Measurements from ENCODE around the gene AQP1.

Gene AQP1

DNA sequence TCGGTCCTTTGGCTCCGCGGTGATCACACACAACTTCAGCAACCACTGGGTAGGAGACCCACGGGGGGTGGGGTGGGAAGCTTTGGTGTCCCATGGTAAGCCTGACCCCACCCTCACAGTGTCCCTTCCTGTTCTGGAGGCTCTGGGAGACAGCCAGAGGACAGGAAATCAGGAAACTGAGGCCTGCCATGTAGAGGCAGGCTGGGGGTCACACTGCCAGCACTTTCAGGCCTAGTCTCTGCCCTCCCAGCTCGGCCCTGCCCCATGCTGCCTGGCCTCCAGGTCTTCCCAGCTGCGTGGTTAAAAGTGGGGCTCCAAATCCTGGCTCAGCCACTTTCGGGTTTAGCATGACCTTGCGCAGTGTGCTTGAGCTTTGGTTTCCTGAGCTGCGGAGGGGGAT lies 10.9 kb downstream of the AQP1 start:
- in situ Hi-C loops (cut with MboI; ENCODE audit: low pct_unique_long_range_greater_than_20kb, low sequenced_read_pairs, unreplicated experiment) = no loop called here
- DNase-seq (ENCODE audit: low spot score) = no peak
- TF ChIP-seq, protein P1, sequence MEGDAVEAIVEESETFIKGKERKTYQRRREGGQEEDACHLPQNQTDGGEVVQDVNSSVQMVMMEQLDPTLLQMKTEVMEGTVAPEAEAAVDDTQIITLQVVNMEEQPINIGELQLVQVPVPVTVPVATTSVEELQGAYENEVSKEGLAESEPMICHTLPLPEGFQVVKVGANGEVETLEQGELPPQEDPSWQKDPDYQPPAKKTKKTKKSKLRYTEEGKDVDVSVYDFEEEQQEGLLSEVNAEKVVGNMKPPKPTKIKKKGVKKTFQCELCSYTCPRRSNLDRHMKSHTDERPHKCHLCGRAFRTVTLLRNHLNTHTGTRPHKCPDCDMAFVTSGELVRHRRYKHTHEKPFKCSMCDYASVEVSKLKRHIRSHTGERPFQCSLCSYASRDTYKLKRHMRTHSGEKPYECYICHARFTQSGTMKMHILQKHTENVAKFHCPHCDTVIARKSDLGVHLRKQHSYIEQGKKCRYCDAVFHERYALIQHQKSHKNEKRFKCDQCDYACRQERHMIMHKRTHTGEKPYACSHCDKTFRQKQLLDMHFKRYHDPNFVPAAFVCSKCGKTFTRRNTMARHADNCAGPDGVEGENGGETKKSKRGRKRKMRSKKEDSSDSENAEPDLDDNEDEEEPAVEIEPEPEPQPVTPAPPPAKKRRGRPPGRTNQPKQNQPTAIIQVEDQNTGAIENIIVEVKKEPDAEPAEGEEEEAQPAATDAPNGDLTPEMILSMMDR (IDR thresholded peaks at IDR 0.05; ENCODE audit: extremely low read depth, insufficient read depth, missing control alignments) = no peak

DNA sequence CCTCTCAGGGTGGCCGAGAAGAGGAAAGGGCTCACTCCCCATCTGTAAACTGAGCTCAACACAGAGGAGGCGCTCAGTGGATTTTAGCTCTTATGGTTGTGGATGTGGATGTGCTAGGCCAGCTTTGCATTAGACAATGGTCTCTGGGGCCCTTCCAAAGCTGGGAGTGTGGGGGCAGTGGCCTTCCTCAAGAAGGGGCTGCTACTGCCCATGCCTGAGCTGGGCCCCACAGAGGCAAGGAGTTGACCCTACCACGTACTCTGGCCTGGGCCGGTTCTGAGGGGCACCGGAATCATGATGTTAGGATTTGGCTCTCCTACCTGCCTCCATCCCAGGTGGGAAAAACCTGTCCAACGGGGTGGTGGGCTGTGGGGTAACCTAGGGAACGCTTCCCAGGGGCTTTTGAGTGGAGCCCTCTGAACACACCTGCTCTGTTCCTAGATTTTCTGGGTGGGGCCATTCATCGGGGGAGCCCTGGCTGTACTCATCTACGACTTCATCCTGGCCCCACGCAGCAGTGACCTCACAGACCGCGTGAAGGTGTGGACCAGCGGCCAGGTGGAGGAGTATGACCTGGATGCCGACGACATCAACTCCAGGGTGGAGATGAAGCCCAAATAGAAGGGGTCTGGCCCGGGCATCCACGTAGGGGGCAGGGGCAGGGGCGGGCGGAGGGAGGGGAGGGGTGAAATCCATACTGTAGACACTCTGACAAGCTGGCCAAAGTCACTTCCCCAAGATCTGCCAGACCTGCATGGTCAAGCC lies 11.5 kb downstream of the AQP1 start:
- no peak for DNase-seq (ENCODE audit: low spot score)
- in situ Hi-C loops (cut with MboI; ENCODE audit: low pct_unique_long_range_greater_than_20kb, low sequenced_read_pairs, unreplicated experiment) = no loop called here
- TF ChIP-seq, protein P1 (IDR thresholded peaks at IDR 0.05; ENCODE audit: extremely low read depth, insufficient read depth, missing control alignments) = no peak

DNA sequence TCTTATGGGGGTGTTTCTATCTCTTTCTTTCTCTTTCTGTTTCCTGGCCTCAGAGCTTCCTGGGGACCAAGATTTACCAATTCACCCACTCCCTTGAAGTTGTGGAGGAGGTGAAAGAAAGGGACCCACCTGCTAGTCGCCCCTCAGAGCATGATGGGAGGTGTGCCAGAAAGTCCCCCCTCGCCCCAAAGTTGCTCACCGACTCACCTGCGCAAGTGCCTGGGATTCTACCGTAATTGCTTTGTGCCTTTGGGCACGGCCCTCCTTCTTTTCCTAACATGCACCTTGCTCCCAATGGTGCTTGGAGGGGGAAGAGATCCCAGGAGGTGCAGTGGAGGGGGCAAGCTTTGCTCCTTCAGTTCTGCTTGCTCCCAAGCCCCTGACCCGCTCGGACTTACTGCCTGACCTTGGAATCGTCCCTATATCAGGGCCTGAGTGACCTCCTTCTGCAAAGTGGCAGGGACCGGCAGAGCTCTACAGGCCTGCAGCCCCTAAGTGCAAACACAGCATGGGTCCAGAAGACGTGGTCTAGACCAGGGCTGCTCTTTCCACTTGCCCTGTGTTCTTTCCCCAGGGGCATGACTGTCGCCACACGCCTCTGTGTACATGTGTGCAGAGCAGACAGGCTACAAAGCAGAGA lies 12.2 kb downstream of the AQP1 start:
- no peak for DNase-seq (ENCODE audit: low spot score)
- in situ Hi-C loops (cut with MboI; ENCODE audit: low pct_unique_long_range_greater_than_20kb, low sequenced_read_pairs, unreplicated experiment) = no loop called here
- TF ChIP-seq, protein P1 (IDR thresholded peaks at IDR 0.05; ENCODE audit: extremely low read depth, insufficient read depth, missing control alignments) = no peak

DNA sequence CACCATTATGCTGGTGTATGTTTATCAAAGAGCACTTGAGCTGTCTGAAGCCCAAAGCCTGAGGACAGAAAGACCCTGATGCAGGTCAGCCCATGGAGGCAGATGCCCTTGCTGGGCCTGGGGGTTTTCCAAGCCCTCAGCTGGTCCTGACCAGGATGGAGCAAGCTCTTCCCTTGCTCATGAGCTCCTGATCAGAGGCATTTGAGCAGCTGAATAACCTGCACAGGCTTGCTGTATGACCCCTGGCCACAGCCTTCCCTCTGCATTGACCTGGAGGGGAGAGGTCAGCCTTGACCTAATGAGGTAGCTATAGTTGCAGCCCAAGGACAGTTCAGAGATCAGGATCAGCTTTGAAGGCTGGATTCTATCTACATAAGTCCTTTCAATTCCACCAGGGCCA lies 13.0 kb downstream of the AQP1 start:
- in situ Hi-C loops (cut with MboI; ENCODE audit: low pct_unique_long_range_greater_than_20kb, low sequenced_read_pairs, unreplicated experiment) = no loop called here
- TF ChIP-seq, protein P1 (IDR thresholded peaks at IDR 0.05; ENCODE audit: extremely low read depth, insufficient read depth, missing control alignments) = no peak

DNA sequence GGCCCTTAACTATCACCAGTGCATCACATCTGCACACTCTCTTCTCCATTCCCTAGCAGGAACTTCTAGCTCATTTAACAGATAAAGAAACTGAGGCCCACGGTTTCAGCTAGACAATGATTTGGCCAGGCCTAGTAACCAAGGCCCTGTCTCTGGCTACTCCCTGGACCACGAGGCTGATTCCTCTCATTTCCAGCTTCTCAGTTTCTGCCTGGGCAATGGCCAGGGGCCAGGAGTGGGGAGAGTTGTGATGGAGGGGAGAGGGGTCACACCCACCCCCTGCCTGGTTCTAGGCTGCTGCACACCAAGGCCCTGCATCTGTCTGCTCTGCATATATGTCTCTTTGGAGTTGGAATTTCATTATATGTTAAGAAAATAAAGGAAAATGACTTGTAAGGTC lies 13.5 kb downstream of the AQP1 start:
- TF ChIP-seq, protein P1 (IDR thresholded peaks at IDR 0.05; ENCODE audit: extremely low read depth, insufficient read depth, missing control alignments) = no peak
- in situ Hi-C loops (cut with MboI; ENCODE audit: low pct_unique_long_range_greater_than_20kb, low sequenced_read_pairs, unreplicated experiment) = no loop called here
- no peak for DNase-seq (ENCODE audit: low spot score)

More for the DNA sequence above, 13.0 kb downstream of the AQP1 start:
- no peak for DNase-seq (ENCODE audit: low spot score)

DNA sequence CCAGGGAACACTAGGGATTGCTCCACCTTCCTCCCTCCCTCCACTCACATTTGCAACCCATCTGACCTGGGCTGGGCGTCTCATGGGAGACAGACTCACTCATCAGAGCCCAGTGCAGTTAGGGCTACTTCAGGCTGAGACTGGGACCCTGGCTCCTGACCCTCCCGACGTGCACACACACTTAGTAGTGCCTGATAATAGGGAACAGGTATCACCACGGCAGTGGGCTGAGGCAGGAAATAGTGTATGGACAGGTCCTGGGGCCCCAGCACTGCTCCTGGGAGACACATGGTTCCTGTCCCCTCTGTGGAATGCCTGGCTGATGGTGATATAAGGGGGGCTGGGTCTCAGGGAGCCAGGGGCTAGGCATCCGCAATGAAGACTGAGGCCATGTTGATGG lies 14.3 kb downstream of the AQP1 start:
- in situ Hi-C loops (cut with MboI; ENCODE audit: low pct_unique_long_range_greater_than_20kb, low sequenced_read_pairs, unreplicated experiment) = no loop called here

More for the DNA sequence above, 14.3 kb downstream of the AQP1 start:
- DNase-seq (ENCODE audit: low spot score) = no peak
- TF ChIP-seq, protein P1 (IDR thresholded peaks at IDR 0.05; ENCODE audit: extremely low read depth, insufficient read depth, missing control alignments) = no peak

Data from GM13977 (cell line).